ENCODE results near the gene CELF5. TPM values are rescaled to one million over a fixed set of nuclear protein-coding genes. Genes with fewer than 3 reads are reported as not detected.
"Not testable (repeated sequence)": the region's sequence is repeated elsewhere in the genome, so short reads cannot be mapped to it uniquely, and the experiment has no call there.

CELF5 gene
- total RNA-seq, 1 experiment from 2014 or later = 0.48 TPM

DNA sequence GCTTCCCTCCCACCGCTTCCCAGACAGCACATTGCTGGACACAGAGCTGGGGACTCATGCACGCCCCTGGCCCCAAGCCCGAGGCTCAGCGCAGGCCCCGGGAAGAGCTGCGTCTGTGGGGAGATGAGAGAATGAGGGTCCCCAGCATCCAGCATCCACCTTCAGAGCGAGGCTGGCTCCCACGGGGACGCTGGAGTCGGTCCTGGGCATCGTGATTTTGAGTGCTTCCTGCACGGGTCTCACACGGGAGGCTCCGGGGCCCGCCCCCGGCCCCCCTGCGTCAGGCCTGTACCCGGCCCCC, 34.0 kb upstream of the CELF5 start:
- Histone ChIP-seq H3K9me3 (ENCODE audit: insufficient read depth, low read depth) (no peaks in the 10 kb centered on the region), H4K20me1 (ENCODE audit: insufficient read depth) (peaks cover 13% of the 10 kb centered on the region), H3K79me2 (ENCODE audit: low read depth) (peaks cover 40% of the 10 kb centered on the region), H3K4me3 (no peak overlapping the region), H3K36me3 (ENCODE audit: low read depth) (no peaks in the 10 kb centered on the region), H3K9me2 (ENCODE audit: insufficient read depth) (no peaks in the 10 kb centered on the region), H3F3A (ENCODE audit: insufficient read depth, low read depth) (no peaks in the 10 kb centered on the region), H3K27ac (no peak overlapping the region), H3K27me3 (ENCODE audit: insufficient read depth, low read depth) (no peaks in the 10 kb centered on the region), H2AFZ (no peak overlapping the region), H3K4me2 (no peak overlapping the region), H3K4me1 (replicated peaks; ENCODE audit: insufficient read depth) (0 out of 2 replicates have a peak, but pooled peaks cover 8% of the 10 kb centered on the region)
- TF ChIP-seq, protein P1, sequence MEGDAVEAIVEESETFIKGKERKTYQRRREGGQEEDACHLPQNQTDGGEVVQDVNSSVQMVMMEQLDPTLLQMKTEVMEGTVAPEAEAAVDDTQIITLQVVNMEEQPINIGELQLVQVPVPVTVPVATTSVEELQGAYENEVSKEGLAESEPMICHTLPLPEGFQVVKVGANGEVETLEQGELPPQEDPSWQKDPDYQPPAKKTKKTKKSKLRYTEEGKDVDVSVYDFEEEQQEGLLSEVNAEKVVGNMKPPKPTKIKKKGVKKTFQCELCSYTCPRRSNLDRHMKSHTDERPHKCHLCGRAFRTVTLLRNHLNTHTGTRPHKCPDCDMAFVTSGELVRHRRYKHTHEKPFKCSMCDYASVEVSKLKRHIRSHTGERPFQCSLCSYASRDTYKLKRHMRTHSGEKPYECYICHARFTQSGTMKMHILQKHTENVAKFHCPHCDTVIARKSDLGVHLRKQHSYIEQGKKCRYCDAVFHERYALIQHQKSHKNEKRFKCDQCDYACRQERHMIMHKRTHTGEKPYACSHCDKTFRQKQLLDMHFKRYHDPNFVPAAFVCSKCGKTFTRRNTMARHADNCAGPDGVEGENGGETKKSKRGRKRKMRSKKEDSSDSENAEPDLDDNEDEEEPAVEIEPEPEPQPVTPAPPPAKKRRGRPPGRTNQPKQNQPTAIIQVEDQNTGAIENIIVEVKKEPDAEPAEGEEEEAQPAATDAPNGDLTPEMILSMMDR (conservative IDR thresholded peaks at IDR 0.05) = no peak
- TF ChIP-seq EZH2 (IDR thresholded peaks at IDR 0.05; ENCODE audit: low read depth) = no peak
- CTCF ChIA-PET = no interaction called here
- POLR2A ChIA-PET (ENCODE audit: unreplicated experiment) = no interaction called here
- intact Hi-C loops (cut with micrococcal nuclease; ENCODE audit: unreplicated experiment) = no loop called here
- no TSS peak for BruUV-seq (replicated peaks)
- no peak for DNase-seq

GRCh38 chr19:3190921-3191805, 33.3 kb upstream of the CELF5 start:
- no peak overlapping the region for H3K27ac ChIP-seq
- H3K9me3 ChIP-seq (ENCODE audit: insufficient read depth, low read depth) = no peaks in the 10 kb centered on the region
- no peak overlapping the region for H2AFZ ChIP-seq
- H3K79me2 ChIP-seq (ENCODE audit: low read depth) = peaks cover 37% of the 10 kb centered on the region
- no peaks in the 10 kb centered on the region for H3K36me3 ChIP-seq (ENCODE audit: low read depth)
- no peaks in the 10 kb centered on the region for H3K9me2 ChIP-seq (ENCODE audit: insufficient read depth)
- H3F3A ChIP-seq (ENCODE audit: insufficient read depth, low read depth) = no peaks in the 10 kb centered on the region
- intact Hi-C loops (cut with micrococcal nuclease; ENCODE audit: unreplicated experiment) = no loop called here
- no peak overlapping the region for H3K4me3 ChIP-seq
- ChIA-PET POLR2A (ENCODE audit: unreplicated experiment) (no interaction called here), CTCF (no interaction called here)
- H3K4me1 ChIP-seq (replicated peaks; ENCODE audit: insufficient read depth) = 0 out of 2 replicates have a peak, but pooled peaks cover 8% of the 10 kb centered on the region
- BruUV-seq (replicated peaks) = no TSS peak
- no peak overlapping the region for H3K4me2 ChIP-seq
- DNase-seq = no peak
- TF ChIP-seq, protein P1 (conservative IDR thresholded peaks at IDR 0.05) = no peak
- no peak for TF ChIP-seq EZH2 (IDR thresholded peaks at IDR 0.05; ENCODE audit: low read depth)
- no peaks in the 10 kb centered on the region for H3K27me3 ChIP-seq (ENCODE audit: insufficient read depth, low read depth)
- H4K20me1 ChIP-seq (ENCODE audit: insufficient read depth) = peaks cover 13% of the 10 kb centered on the region

DNA sequence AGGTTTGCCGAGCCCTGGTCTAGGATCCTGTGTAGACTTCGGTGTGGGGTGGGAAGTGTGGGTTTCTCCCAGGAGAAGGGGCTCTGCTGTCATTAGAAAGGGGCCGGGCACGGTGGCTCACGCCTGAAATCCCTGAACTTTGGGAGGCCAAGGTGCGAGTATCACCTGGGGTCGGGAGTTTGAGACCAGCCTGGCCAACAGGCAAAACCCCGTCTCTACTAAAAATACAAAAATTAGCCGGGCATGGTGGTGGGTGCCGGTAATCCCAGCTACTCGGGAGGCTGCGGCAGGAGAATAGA, 32.7 kb upstream of the CELF5 start:
- H3K4me1 ChIP-seq (replicated peaks; ENCODE audit: insufficient read depth); H3K4me2 ChIP-seq; DNase-seq; BruUV-seq (replicated peaks); H3K4me3 ChIP-seq; CTCF ChIA-PET; H3K36me3 ChIP-seq (ENCODE audit: low read depth); H3K27ac ChIP-seq; H3F3A ChIP-seq (ENCODE audit: insufficient read depth, low read depth); H3K27me3 ChIP-seq (ENCODE audit: insufficient read depth, low read depth); H3K9me2 ChIP-seq (ENCODE audit: insufficient read depth); H3K9me3 ChIP-seq (ENCODE audit: insufficient read depth, low read depth); intact Hi-C loops (cut with micrococcal nuclease; ENCODE audit: unreplicated experiment); POLR2A ChIA-PET (ENCODE audit: unreplicated experiment); H2AFZ ChIP-seq: not testable (repeated sequence)
- peaks cover 13% of the 10 kb centered on the region for H4K20me1 ChIP-seq (ENCODE audit: insufficient read depth)
- H3K79me2 ChIP-seq (ENCODE audit: low read depth) = peaks cover 31% of the 10 kb centered on the region

DNA sequence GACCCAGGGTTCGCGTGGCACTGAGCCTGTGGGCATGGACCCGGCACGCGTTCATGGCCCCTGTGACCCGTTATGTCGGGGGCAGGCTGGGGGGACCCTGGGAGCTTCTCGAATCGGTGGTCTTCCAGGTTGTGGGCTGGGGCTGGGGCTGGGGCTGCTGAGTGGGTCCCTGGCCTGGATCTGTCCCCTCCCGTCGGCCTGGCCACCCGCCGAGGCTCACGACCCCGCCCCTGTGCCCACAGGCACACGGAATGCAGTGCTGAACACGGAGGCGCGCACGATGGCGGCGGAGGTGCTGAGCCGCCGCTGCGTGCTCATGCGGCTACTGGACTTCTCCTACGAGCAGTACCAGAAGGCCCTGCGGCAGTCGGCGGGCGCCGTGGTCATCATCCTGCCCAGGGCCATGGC, 32.2 kb upstream of the CELF5 start:
- TF ChIP-seq, protein P1 (conservative IDR thresholded peaks at IDR 0.05) = no peak
- no peak for TF ChIP-seq EZH2 (IDR thresholded peaks at IDR 0.05; ENCODE audit: low read depth)
- no peak for DNase-seq
- Histone ChIP-seq H3K27me3 (ENCODE audit: insufficient read depth, low read depth) (no peaks in the 10 kb centered on the region), H3K79me2 (ENCODE audit: low read depth) (peaks cover 26% of the 10 kb centered on the region), H3K4me2 (no peak overlapping the region), H4K20me1 (ENCODE audit: insufficient read depth) (peaks cover 10% of the 10 kb centered on the region), H2AFZ (no peak overlapping the region), H3K4me3 (no peak overlapping the region), H3K9me2 (ENCODE audit: insufficient read depth) (no peaks in the 10 kb centered on the region), H3F3A (ENCODE audit: insufficient read depth, low read depth) (no peaks in the 10 kb centered on the region), H3K36me3 (ENCODE audit: low read depth) (no peaks in the 10 kb centered on the region), H3K9me3 (ENCODE audit: insufficient read depth, low read depth) (no peaks in the 10 kb centered on the region), H3K4me1 (replicated peaks; ENCODE audit: insufficient read depth) (0 out of 2 replicates have a peak, but pooled peaks cover 5% of the 10 kb centered on the region), H3K27ac (no peak overlapping the region)
- intact Hi-C loops (cut with micrococcal nuclease; ENCODE audit: unreplicated experiment) = no loop called here
- BruUV-seq (replicated peaks) = no TSS peak
- CTCF ChIA-PET = no interaction called here
- POLR2A ChIA-PET (ENCODE audit: unreplicated experiment) = no interaction called here

Measured in PC-9 (cell line).